Smooth muscle cell (in vitro differentiated cells): Measurements from ENCODE around the gene STK24. TPM values are rescaled to one million over a fixed set of nuclear protein-coding genes. Genes with fewer than 3 reads are reported as not detected.
A peak's percentile ranks its signal among the peaks of the same experiment; 100 is the strongest.

Experiments
- DNase-seq: peaks from one replicate; lab custom pipeline; 2025; ENCODE audit not compliant: unreplicated experiment; lab: John Stamatoyannopoulos, UW
- H2AFZ ChIP-seq: fragments of 200-600 bp; sonication (generic); 2 replicates; pipeline ENCODE4 v1.6.0; 2016; ENCODE audit warnings: antibody characterized with exemption, low read depth, mild to moderate bottlenecking
- H3F3A ChIP-seq: fragments of 200-600 bp; sonication (generic); 2 replicates; pipeline ENCODE4 v1.6.0; 2017; ENCODE audit warnings: antibody characterized with exemption, low read depth
- H3K27ac ChIP-seq: fragments of 200-600 bp; sonication (generic); 2 replicates; pipeline ENCODE4 v1.5.1; 2016; ENCODE audit warnings: low read depth, mild to moderate bottlenecking
- H3K27me3 ChIP-seq: fragments of 200-600 bp; sonication (generic); 2 replicates; pipeline ENCODE4 v1.6.1; 2016; ENCODE audit warnings: low read depth, mild to moderate bottlenecking
- H3K36me3 ChIP-seq: fragments of 200-600 bp; sonication (generic); 2 replicates; pipeline ENCODE4 v1.5.1; 2016; ENCODE audit warnings: low read depth
- H3K4me1 ChIP-seq: fragments of 200-600 bp; sonication (generic); 2 replicates; pipeline ENCODE4 v1.5.1; 2016; ENCODE audit warnings: low read depth
- H3K4me2 ChIP-seq: fragments of 200-600 bp; sonication (generic); 2 replicates; pipeline ENCODE4 v1.6.0; 2016; ENCODE audit warnings: mild to moderate bottlenecking
- H3K4me3 ChIP-seq: fragments of 200-600 bp; sonication (generic); 2 replicates; pipeline ENCODE4 v1.5.1; 2016; ENCODE audit warnings: mild to moderate bottlenecking
- H3K79me2 ChIP-seq: fragments of 200-600 bp; sonication (generic); 2 replicates; pipeline ENCODE4 v1.6.0; 2016; ENCODE audit warnings: low read depth, mild to moderate bottlenecking
- H3K9ac ChIP-seq: fragments of 200-600 bp; sonication (generic); 2 replicates; pipeline ENCODE4 v1.6.0; 2016; ENCODE audit warnings: low read depth
- H3K9me3 ChIP-seq: fragments of 200-600 bp; sonication (generic); replicated peaks from 2 replicates; pipeline ENCODE4 v1.5.1; 2016; ENCODE audit warnings: low read depth
- H4K20me1 ChIP-seq: fragments of 200-600 bp; sonication (generic); 2 replicates; pipeline ENCODE4 v1.6.0; 2016; ENCODE audit warnings: low read depth
- WGBS: methylation state at CpG from one replicate; pipeline ENCODE4 v1.1.7; 2016; ENCODE audit warnings: low lambda C conversion rate; 5-methylcytosine and 5-hydroxymethylcytosine counted together
- polyA plus RNA-seq: library from polyadenylated mRNA; unstranded; fragments of >200 nt; fragmentation: Nextera tagmentation; extraction: Ambion mirVana; gene quantifications from 2 replicates; pipeline ENCODE4 v1.2.1, GENCODE V29; 2016
- total RNA-seq: library from RNA; depleted of rRNA; stranded (reverse); fragments of >200 nt; gene quantifications from 2 replicates; pipeline ENCODE4 v1.2.3, GENCODE V29; 2014
- TF ChIP-seq, protein P1 (sequence below): fragments of 200-600 bp; sonication (generic); IDR thresholded peaks from 2 replicates; pipeline ENCODE4 v1.5.1; 2017; ENCODE audit warnings: borderline replicate concordance, mild to moderate bottlenecking, antibody characterized with exemption; ENCODE audit not compliant: insufficient read depth, poor library complexity, severe bottlenecking

Gene STK24
- total and polyA plus RNA-seq, 2 experiments from 2014 or later: 80.2 to 89.1 TPM

DNA sequence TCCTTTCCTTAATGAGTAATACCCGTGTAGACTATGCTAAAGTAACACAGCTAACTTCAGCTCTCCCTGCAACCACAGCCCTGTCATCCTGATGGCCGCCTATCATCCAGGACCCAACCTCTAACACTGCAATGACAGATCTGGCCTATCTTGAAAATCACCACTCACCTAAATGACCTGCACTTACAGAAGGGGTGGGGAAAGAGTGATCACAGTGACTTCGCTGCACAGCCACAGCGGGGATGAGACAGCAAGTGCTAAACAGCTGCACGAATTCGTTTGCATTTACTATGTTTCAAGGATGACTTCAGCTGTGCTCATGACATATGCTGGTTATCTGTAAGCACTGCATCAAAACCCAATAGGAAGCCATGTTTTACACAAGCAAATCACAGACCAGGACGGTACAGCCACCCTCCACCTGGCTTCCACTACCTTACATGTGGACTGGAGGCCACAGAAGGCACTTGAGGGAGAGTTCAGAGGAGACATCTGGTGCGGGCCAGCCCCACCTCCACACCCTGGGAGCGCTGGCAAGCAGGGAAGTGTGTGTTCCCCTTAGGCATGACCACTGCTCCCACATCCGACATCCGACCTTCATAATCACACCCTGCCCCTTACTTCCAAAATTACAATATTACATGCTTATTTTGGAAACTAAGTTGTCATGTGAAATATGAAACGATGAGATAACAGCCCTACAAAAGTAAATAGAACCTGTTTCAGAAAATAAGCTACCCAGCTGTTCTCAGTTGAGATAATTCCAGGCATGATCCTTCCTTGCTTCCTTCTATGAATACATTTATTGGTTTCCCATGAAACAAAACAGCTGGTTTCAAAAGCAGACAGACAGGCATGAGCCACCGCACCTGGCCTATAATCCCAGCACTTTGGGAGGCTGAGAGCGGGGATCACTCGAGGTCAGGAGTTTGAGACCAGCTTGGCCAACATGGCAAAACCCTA is 95.7 kb downstream of the STK24 start:
- TF ChIP-seq, protein P1, sequence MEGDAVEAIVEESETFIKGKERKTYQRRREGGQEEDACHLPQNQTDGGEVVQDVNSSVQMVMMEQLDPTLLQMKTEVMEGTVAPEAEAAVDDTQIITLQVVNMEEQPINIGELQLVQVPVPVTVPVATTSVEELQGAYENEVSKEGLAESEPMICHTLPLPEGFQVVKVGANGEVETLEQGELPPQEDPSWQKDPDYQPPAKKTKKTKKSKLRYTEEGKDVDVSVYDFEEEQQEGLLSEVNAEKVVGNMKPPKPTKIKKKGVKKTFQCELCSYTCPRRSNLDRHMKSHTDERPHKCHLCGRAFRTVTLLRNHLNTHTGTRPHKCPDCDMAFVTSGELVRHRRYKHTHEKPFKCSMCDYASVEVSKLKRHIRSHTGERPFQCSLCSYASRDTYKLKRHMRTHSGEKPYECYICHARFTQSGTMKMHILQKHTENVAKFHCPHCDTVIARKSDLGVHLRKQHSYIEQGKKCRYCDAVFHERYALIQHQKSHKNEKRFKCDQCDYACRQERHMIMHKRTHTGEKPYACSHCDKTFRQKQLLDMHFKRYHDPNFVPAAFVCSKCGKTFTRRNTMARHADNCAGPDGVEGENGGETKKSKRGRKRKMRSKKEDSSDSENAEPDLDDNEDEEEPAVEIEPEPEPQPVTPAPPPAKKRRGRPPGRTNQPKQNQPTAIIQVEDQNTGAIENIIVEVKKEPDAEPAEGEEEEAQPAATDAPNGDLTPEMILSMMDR: no peak
- Histone ChIP-seq H3F3A (peaks cover 19% of the 10 kb centered on the region), H3K4me3 (no peak overlapping the region), H3K36me3 (no peaks in the 10 kb centered on the region), H3K9me3 (no peaks in the 10 kb centered on the region), H3K4me2 (no peak overlapping the region), H2AFZ (no peak overlapping the region), H3K79me2 (peaks cover 82% of the 10 kb centered on the region), H4K20me1 (peaks cover 59% of the 10 kb centered on the region), H3K4me1 (peaks cover 70% of the 10 kb centered on the region), H3K9ac (peak overlapping the region; percentile 8), H3K27me3 (no peaks in the 10 kb centered on the region), H3K27ac (peak overlapping the region; percentile 97)
- DNase-seq: no peak
- WGBS: 73% methylated on average over 15 of the region's 15 CpGs

DNA sequence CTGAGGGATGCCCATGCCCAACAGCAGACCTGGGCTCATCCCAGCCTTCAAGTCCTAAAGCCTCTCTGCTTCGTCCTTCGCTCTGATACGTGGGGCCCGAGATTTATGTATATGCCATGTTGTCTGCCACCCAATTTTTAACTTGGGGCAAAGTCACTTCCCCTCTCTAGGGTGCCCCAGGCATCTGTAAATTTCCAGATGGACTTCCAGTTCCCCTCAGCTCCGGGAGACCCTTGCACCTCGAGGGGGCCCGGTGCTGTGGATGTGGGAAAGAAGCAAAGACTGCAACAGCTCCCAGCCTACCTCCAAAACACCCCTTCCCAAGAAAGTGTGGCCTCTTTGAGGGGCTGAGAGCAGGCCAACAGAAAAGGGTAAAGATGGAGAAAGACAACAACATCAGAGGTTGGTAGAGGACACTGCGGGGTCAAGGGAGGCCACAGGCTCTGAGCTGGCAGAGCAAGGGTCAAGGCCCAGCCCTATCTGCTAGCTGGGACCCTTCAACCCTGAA is 97.4 kb downstream of the STK24 start:
- no peak overlapping the region for H2AFZ ChIP-seq
- no peak overlapping the region for H3K4me2 ChIP-seq
- H3K79me2 ChIP-seq: peaks cover 73% of the 10 kb centered on the region
- TF ChIP-seq, protein P1: no peak
- 95% methylated on average over 8 of the region's 8 CpGs for WGBS
- no peak overlapping the region for H3K9ac ChIP-seq
- no peaks in the 10 kb centered on the region for H3K27me3 ChIP-seq
- no peak overlapping the region for H3K4me3 ChIP-seq
- no peaks in the 10 kb centered on the region for H3K36me3 ChIP-seq
- peaks cover 17% of the 10 kb centered on the region for H3F3A ChIP-seq
- peaks cover 51% of the 10 kb centered on the region for H4K20me1 ChIP-seq
- peaks cover 71% of the 10 kb centered on the region for H3K4me1 ChIP-seq
- H3K9me3 ChIP-seq: no peaks in the 10 kb centered on the region
- peak overlapping the region; percentile 97 for H3K27ac ChIP-seq
- DNase-seq: no peak

DNA sequence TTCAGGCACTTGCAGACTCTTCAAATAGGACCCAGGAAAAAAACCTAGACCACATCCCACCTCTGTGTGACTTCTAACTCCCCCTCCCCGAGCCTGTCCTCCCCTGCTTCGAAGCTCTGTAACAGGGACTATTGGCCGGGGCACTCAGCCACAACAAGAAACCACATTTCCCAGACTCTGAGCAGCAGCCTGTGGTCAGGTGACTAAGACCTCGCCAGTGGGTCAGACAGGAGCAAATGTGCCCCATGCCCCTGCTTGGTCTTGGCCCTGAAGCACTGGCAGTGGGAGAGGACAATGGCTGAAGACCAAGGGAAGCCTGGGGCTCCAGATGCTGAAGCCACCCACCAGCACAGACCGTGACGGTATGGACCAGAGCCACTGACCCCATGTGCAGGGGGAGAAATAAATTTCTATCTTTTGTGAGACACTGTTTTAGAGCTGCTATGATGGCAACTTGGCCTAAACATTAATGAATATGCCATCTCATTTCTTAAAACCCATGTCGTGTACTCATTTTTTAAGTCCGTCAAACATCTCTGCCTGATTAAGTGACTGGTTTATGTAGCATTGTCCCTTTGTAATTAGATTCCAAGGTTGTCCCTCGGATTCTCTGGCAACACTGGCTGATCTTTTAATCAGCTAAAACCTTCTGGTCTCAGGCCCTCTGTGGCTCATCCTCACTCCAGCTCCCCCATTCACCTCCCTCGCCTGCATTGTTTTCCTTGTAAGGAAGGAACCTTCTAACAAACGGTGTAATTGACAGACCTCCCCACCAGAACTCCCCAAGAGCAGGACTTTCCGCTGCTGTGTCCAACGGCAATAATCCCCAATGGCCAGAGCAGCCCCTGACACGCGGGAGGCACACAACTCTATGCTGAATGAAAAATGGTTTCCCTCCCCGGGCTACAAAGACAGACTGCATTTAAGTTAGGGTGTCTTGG is 98.4 kb downstream of the STK24 start:
- no peaks in the 10 kb centered on the region for H3K9me3 ChIP-seq
- no peaks in the 10 kb centered on the region for H3K27me3 ChIP-seq
- H3K36me3 ChIP-seq: no peaks in the 10 kb centered on the region
- peak overlapping the region; percentile 92 for H3K27ac ChIP-seq
- TF ChIP-seq, protein P1: no peak
- peak overlapping the region; percentile 13 for H3K9ac ChIP-seq
- WGBS: 53% methylated on average over 16 of the region's 16 CpGs
- H3K79me2 ChIP-seq: peaks cover 67% of the 10 kb centered on the region
- H3K4me2 ChIP-seq: peak overlapping the region; percentile 8
- peaks cover 40% of the 10 kb centered on the region for H4K20me1 ChIP-seq
- H3F3A ChIP-seq: peaks cover 11% of the 10 kb centered on the region
- H3K4me3 ChIP-seq: no peak overlapping the region
- no peak for DNase-seq
- no peak overlapping the region for H2AFZ ChIP-seq
- H3K4me1 ChIP-seq: peaks cover 61% of the 10 kb centered on the region
